ENCODE measurements around the gene SLC7A1. TPM values are rescaled to one million over a fixed set of nuclear protein-coding genes. Genes with fewer than 3 reads are reported as not detected.

SLC7A1 gene
- total RNA-seq, 1 donor from 2014 or later, result 15.7 TPM

DNA sequence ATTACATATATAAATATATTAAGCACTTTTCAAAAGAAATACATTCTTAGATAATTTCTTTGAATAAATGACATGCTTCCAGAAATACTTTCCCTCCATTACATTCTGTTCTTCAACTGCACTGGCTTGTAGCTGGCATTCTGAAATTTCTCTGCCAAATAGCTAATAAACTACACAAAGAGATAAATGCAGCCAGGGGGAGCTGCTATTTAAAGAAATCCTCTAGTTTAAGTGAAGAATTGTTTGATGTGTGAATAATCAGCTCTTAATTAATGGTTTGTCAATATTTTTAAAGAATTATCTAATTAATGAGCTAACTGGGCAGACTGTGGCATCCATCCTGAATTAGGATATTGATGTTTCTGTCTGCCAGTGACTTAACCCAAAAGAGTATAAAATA, 30.7 kb downstream of the SLC7A1 start:
- intact Hi-C loops (cut with DNase I), result no loop called here
- DNase-seq (ENCODE audit: missing footprints) (no peak), ATAC-seq (no peak)

DNA sequence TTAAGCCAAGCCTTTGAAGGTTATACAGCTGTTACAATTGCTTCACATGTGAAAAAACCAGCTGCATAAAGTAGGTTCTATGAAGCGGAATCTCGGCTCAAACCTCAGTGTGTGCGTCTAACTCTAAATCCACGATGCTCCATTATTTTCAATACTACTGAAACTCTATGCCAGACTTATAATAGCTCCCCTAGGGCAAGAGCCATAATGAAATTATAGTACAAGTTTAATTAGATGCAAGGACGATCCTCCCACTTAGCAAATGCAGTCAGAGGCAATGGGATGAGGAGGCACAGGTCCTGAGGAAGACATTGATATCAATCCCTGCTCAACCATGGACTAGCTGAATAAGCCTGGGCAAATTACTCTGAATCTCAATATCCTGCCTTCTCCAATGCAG, 31.1 kb downstream of the SLC7A1 start:
- DNase-seq (ENCODE audit: missing footprints) (no peak), ATAC-seq (no peak)
- intact Hi-C loops (cut with DNase I), result no loop called here

DNA sequence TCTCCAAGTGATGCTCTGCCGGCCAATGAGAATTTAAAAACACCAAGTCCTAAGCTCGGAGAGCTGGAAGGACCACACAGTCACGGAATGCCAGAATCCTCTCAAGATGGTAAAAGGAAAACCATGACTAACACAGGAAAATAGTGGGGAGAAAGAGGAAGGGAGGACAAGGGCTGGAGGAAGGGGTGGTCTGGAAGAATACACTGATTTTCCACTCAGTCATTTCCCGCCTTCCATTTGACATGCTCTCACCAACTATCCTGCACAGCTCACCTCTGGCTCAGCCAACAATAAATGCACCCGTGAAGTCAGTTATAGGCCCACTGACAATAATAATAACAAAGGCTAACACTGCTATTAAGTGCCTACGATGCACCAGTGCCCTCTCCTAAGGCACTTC, 31.5 kb downstream of the SLC7A1 start:
- no peak for ATAC-seq
- DNase-seq (ENCODE audit: missing footprints), result no peak
- intact Hi-C loops (cut with DNase I), result no loop called here

DNA sequence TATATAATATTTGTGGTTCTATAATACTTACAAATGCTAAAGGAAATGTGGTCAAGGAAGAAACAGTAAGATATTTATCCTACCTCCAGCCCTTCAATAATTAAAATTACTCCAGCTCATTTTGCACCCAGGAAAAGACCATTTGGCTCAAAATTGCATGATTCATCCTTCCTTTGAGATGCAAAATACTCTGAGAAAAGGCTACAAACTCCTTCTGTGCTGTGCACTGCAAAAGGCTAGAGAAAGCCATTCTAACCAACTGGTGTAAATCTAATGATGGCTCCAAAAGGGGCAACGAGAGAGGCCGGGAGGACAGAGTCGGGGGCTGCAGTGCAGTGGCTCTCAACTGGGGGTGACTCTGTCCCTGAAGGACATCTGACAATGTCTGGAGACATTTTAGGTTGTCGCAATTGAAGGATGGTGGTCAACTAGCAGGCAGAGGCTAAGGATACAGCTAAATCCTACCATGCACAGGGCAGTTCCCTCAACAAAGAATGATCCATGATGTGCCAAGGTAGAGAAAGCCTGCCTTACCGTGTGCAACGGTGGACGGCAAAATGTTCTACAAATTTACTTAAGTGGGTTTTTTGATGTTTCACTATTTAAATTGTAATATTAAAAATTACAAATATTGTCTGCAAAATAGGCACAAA, 32.6 kb downstream of the SLC7A1 start:
- DNase-seq (ENCODE audit: missing footprints) (no peak), ATAC-seq (no peak)
- intact Hi-C loops (cut with DNase I), result no loop called here

DNA sequence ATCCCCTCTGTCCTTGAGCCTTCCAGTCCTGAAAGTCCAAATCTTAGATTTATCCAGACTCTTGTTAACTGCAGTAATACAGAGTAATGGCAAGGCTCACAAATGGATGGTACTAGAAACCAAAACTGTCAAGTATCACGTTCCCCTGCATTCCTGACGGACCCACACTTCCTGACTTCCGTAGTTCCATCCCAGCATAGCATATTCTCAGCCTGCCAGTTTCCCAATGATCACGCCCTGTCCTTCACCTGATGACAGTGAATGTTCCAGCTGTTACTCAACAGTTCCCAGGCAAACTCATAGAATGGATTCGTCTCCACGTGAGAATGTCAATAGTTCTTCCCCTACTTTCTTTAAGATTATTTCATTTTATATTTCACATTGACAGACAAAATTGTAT, 33.6 kb downstream of the SLC7A1 start:
- DNase-seq (ENCODE audit: missing footprints), result no peak
- intact Hi-C loops (cut with DNase I), result no loop called here
- ATAC-seq, result no peak

DNA sequence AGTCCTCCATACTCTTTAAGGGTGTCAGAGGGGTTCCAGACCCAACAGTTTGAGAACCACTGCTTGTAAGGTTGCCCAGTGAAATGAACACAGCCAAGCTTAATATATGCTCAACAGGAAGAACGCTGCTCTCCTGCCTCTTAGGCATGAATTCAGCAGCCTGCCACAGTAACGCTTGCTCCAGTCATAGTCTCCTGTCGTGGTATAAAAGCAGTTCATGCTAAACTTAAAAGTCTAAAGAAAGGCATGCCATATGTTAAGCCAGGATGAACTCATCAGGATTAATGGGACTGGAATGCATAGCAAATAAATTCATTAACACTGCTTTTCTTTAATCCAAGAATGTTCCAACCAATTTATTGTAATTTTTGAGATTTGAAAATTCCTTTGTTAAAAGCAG, 38.7 kb downstream of the SLC7A1 start:
- ATAC-seq, result no peak
- DNase-seq (ENCODE audit: missing footprints), result no peak
- intact Hi-C loops (cut with DNase I), result no loop called here

DNA sequence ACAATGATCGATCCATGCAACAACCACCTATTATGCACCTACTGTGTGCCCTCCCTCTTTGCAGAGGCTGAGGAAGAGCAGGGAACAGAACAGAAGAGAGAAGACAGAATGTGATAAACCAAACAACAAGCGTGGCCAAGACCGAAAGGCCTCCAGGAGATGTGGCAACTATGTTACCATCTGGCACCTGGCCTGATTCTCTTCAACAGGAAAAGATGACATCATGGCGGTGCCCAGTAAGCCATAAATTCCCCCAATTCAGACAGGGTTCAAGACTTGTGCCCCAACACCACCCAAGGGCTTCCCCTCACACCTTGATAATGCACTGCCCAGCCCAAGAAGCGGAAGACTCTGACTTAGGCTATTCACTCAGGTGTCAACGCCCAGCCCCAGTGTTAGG, 44.3 kb downstream of the SLC7A1 start:
- ATAC-seq, result no peak

DNA sequence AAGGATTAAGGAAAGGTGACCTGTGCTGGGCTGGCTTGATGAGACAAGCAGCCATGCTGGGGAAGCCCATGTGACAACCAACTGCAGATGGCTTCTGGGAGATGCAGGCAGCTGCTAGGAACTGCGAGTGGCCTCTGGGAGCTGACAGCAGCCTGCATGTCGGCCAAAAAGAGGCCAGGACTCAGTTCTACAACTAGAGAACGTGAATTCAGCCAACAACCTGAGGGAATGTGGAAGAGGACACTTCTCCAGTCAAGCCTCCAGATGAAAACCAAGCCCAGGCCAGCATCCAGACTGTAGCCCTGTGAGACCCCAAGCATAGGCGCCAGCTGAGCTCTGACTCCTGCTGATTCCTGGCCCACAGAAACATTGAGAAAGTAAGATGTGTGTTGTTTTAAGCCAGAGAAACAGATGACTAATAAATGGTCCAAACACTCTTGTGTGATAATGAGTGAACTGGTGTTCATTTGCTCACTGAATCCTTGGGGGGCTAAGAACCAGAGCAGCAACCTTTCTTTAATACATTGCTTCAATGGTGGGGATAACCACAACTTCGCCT, 45.0 kb downstream of the SLC7A1 start:
- DNase-seq (ENCODE audit: missing footprints), result no peak
- ATAC-seq, result peak; percentile 24
- intact Hi-C loops (cut with DNase I), result no loop called here

More for the DNA sequence above, 44.3 kb downstream of the SLC7A1 start:
- DNase-seq (ENCODE audit: missing footprints), result no peak
- intact Hi-C loops (cut with DNase I), result no loop called here

DNA sequence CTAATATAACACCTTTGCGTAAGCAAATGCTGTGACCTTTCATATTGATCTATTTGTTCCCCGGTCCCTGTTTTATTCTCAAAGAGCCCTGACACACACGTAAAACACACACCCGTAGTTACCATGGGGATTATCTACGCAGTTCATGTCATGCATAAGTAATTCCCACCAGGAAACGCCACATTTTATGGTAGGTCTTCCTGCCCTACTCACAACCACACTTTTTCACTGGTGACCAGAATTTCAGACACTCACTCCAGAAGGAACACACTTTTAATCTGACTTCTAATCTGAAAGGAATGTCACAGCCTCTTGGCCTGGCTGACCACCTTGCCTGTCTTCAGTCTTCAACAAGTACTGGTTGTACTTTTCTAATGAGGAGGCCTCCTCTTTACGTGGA, 46.8 kb downstream of the SLC7A1 start:
- intact Hi-C loops (cut with DNase I), result no loop called here
- ATAC-seq, result no peak
- DNase-seq (ENCODE audit: missing footprints), result no peak

DNA sequence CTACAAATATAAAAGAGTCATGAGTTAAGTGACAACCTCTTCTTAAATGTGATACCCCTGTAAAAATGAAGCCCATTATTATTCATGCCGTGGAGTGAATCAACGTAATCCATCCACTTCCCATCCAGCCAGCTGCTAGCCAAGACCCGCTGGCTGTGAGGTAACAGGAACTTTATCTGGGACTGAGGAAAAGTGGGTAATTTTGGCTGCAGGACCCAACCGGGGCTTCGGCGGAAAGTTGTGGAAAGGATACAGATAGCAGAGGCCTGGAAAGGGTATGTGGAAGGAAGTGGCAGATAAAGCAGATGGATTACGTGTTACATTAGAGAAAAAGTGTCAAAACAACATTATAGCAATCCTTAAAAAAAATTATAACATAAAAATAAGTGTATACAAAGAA, 48.3 kb downstream of the SLC7A1 start:
- no peak for DNase-seq (ENCODE audit: missing footprints)

DNA sequence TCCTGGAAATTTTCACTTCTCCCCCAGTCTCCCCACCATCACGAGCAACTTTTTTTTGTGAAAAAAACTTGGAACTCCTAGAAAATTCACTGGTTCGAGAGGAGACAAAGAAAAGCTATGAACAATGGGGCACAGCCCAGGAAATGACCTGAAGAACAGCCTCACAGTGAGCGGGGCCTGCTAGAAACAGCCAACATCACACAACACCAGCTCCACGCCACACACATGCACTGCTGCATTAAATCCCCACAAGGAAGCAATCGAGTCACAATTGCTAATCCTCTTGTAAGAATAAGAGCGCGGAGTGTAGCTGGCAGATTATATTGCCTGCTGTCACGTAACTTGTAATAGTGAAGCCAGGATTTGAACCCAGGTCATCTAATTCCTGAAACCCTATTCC, 48.8 kb downstream of the SLC7A1 start:
- no peak for ATAC-seq
- DNase-seq (ENCODE audit: missing footprints), result no peak
- intact Hi-C loops (cut with DNase I), result no loop called here

More for the DNA sequence above, 48.3 kb downstream of the SLC7A1 start:
- ATAC-seq, result no peak
- intact Hi-C loops (cut with DNase I), result no loop called here

DNA sequence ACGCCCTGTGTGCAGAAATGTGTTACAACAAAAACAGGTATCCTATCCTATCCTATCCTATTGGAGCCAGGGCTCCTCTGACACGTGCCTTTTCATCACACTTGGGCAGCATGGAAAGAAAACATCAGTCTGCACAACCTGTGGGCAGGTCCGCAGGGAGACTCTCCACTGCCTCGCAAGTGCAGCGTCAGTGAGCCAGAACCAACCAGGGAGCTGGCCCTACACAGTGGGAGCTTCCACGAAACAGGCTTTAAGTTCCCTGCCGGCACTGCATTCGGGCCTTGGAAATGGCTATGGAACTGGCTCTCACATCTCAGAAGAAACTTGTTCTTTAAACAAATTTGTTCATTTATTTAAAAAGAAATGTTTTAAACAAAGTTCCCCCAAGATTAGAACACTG, 49.5 kb downstream of the SLC7A1 start:
- intact Hi-C loops (cut with DNase I), result no loop called here
- no peak for DNase-seq (ENCODE audit: missing footprints)
- no peak for ATAC-seq

DNA sequence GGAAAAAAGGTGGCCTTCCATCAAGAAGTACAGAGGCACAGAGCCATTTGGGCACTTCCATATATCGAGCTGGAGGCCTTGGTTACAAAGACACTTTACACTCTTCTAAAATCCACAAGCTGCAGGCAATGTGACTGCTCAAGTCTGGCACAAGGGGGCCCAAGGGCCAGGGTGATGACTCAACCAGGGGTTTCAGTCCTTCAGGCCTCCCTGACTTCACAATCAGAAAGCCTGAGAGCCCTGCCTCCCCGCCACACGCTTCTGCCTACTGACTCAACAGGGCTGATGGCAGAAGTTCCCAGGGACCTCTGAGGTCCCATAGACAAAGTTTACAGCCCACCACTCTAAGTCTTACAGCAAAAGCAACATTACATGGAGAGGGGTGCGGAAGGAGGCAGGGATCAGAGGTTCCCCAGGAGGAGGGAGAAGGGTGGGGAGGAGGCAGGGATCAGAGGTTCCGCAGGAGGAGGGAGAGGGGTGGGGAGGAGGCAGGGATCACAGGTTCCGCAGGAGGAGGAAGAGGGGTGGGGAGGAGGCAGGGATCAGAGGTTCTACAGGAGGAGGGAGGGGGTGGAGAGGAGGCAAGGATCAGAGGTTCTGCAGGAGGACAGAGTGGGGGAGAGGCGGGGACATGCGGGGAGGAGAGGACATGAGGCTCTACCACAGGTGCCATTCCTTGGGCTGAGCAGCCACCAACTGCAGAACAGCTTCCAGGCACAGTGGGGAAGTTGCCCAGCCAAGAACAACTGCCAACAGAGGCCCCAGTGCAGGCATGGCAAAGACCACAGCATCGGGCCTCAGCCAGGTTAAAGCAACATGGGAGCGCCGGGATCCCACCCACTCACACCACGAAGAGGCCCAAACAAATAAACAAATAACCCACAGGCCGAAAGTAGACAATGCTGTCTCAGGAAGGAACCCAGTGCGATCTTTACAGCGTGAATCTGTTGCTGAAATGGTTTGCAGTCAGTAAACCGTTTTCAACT, 52.0 kb downstream of the SLC7A1 start:
- ATAC-seq, result no peak
- intact Hi-C loops (cut with DNase I), result no loop called here
- DNase-seq (ENCODE audit: missing footprints), result no peak

DNA sequence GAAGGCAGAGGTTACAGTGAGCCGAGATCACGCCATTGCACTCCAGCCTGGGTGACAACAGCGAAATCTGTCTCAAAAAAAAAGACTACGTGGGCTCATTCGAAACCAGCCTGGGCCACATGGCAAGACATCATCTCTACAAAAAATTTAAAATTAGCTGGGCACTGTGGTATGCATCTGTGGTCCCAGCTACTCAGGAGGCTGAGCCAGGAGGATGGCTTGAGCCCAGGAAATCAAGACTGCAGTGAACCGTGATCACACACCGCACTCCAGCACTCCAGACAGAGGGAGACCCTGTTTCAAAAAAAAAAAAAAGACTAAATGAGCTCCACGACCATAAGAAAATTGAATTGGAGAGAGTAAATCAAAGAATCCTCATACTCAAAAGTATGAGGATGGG, 53.1 kb downstream of the SLC7A1 start:
- no peak for ATAC-seq
- intact Hi-C loops (cut with DNase I), result no loop called here
- DNase-seq (ENCODE audit: missing footprints), result no peak

DNA sequence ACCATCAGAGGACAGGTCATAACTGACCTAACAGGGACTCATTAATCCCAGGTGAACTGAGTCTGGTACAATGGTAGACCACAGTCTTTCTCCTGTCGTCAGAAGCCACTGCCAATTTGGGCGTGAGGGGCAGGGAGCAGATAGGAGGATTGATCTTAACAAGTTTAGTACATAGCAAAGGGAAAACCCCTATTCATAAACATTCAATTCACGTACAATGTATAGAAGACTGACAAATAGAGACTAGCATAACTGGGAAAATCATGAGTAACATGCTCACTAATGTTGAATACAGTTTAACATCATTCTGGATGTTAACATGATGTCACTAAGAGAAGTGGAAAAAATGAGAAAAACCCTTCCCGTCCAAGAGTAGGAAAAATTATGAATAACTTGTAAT, 54.1 kb downstream of the SLC7A1 start:
- no peak for ATAC-seq
- no peak for DNase-seq (ENCODE audit: missing footprints)
- intact Hi-C loops (cut with DNase I), result no loop called here

DNA sequence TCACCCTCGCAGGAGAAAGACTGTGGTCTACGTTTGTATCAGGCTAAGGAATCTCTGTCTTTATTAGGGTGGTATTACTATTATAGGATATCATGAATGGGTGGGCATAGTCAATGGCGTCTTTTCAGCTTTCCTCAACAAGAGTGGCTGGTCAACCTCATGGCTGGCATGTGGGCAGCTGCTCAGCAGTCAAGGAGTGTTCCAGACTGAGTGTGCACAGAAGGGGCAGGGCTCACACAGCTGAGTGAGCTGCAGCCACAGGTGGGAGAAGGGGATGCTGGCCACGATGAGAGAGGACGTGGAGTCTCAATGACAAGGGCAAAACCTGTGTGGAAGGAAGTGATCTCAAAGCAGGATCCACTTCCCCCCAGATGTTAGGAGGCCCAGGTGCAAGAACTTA, 54.7 kb downstream of the SLC7A1 start:
- intact Hi-C loops (cut with DNase I), result no loop called here
- DNase-seq (ENCODE audit: missing footprints), result no peak
- no peak for ATAC-seq

DNA sequence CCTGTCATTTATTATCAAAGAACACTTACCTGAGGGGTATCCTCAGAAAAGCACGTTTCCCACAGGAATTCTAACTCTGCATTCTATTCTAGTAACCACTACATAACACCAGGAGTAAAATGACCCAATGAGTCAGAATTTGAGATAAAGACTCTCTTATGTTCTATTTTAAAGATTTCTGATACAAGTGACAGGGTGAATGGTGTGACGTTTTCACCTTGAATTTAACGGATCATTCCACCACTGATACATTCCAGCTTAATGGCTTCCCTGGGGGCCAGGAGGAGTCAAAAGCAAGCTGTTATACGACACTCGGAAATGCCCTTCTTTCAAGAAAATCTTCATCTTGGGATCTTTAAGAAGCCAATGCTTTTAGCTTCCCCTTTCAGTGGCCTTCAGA, 55.2 kb downstream of the SLC7A1 start:
- ATAC-seq (no peak), DNase-seq (ENCODE audit: missing footprints) (no peak)
- intact Hi-C loops (cut with DNase I), result no loop called here

DNA sequence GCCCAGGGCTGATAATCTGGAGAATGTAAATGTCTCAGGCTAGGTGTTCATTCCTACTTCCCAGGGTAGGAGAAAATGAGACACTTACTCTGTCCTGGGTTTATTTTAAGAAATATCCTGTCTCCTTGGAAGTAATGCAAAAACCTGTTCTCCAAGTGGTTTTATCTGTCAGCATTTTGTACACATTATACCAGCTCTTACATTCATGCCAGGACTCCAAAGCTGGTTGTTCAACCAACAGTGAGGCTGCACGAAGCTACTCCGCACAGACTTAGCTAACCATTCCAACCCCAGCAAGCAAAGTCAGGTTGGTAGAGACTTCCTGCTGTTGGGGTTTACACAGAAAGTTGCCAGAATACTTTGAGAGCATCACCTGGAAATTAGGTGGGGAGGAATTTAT, 55.6 kb downstream of the SLC7A1 start:
- no peak for ATAC-seq
- intact Hi-C loops (cut with DNase I), result no loop called here

DNA sequence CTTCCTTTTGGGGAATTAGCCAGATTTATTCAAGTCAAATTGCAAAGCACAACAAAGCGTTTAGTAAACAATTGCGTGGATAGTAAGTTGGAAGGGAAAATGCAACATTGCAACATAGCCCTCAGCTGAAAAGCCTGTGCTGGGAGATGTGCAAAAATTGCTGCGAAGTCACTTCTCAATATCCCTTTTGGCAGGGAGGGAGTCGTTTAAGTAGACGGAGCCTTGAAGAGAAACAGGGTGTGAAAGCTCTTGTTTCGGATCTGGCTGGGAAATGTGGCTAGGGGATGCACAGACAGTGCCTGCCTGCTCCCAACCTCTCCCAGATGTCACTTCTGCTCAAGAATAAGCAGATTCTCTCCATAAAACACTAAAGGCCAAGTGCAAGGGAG, 56.8 kb downstream of the SLC7A1 start:
- DNase-seq (ENCODE audit: missing footprints) (no peak), ATAC-seq (no peak)
- intact Hi-C loops (cut with DNase I), result no loop called here

More for the DNA sequence above, 55.6 kb downstream of the SLC7A1 start:
- DNase-seq (ENCODE audit: missing footprints), result no peak

All from Right ventricle myocardium inferior (tissue), 1 donor.